Astrocyte (in vitro differentiated cells and primary cell): Measurements from ENCODE around the gene KCNS3.

ENCODE experiments used
- EZH2 ChIP-seq: IDR thresholded peaks from 2 replicates; pipeline ENCODE4 v1.6.1; 2012; ENCODE audit warnings: mild to moderate bottlenecking, low read length, inconsistent platforms; ENCODE audit not compliant: insufficient read depth
- TF ChIP-seq, protein P1 (sequence below): IDR thresholded peaks from 2 replicates; pipeline ENCODE4 v1.5.1; 2011; ENCODE audit warnings: low read depth, mild to moderate bottlenecking, inconsistent platforms, low read length, moderate library complexity; ENCODE audit not compliant: insufficient read depth

DNA sequence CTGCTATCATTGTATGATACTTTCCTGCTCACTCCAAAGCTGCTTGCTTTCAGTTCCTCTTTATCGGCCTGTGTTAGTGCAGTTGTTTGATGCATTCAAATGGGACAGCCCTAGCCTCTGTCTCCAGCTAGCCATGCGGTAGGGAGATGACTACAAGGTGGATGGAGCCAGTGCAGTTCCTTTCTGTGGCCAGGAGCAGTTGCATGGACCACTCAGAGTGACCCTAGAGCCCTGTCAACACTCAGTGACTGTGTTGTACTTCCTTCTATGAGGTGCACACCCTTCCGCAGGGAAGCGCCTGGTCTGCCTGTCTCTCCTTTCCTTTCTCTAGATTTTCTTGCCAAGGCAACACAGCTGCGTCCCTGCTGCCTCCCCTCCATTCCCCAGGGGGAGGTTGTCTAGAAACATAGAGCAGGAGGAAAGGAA, 33.8 kb downstream of the KCNS3 start:
- TF ChIP-seq, protein P1, sequence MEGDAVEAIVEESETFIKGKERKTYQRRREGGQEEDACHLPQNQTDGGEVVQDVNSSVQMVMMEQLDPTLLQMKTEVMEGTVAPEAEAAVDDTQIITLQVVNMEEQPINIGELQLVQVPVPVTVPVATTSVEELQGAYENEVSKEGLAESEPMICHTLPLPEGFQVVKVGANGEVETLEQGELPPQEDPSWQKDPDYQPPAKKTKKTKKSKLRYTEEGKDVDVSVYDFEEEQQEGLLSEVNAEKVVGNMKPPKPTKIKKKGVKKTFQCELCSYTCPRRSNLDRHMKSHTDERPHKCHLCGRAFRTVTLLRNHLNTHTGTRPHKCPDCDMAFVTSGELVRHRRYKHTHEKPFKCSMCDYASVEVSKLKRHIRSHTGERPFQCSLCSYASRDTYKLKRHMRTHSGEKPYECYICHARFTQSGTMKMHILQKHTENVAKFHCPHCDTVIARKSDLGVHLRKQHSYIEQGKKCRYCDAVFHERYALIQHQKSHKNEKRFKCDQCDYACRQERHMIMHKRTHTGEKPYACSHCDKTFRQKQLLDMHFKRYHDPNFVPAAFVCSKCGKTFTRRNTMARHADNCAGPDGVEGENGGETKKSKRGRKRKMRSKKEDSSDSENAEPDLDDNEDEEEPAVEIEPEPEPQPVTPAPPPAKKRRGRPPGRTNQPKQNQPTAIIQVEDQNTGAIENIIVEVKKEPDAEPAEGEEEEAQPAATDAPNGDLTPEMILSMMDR, result no peak
- no peak for TF ChIP-seq EZH2
